Muscle layer of duodenum (tissue), 2 donors: ENCODE measurements around the gene CFL2.

ENCODE experiments used
- H3K27ac ChIP-seq: one replicate; pipeline ENCODE4 v1.7.0; 2013; ENCODE audit warnings: mild to moderate bottlenecking, low read length
- H3K27me3 ChIP-seq: one replicate; pipeline ENCODE4 v1.7.0; 2013; ENCODE audit warnings: low read depth, mild to moderate bottlenecking, control low read depth, low read length
- H3K36me3 ChIP-seq, 2 donors: one replicate each; pipeline ENCODE4 v1.7.0; 2013; ENCODE audit warnings: low read length in 2 of 2, control low read depth in 1 of 2, mild to moderate bottlenecking in 1 of 2; ENCODE audit not compliant: insufficient read depth in 2 of 2, control insufficient read depth in 1 of 2
- H3K4me1 ChIP-seq, 2 donors: one replicate each; pipeline ENCODE4 v1.7.0; 2013; ENCODE audit warnings: low read length in 2 of 2, mild to moderate bottlenecking in 2 of 2, control low read depth in 1 of 2, moderate library complexity in 1 of 2; ENCODE audit not compliant: insufficient read depth in 2 of 2, control insufficient read depth in 1 of 2
- H3K4me3 ChIP-seq, 2 donors: one replicate each; pipeline ENCODE4 v1.7.0; 2013; ENCODE audit warnings: low read length in 2 of 2, low read depth in 1 of 2, mild to moderate bottlenecking in 1 of 2
- H3K9me3 ChIP-seq, 2 donors: one replicate each; pipeline ENCODE4 v1.7.0; 2013; ENCODE audit warnings: low read length in 2 of 2, control low read depth in 1 of 2, mild to moderate bottlenecking in 1 of 2; ENCODE audit not compliant: control insufficient read depth in 1 of 2
- donor health status: healthy.

CFL2 gene

DNA sequence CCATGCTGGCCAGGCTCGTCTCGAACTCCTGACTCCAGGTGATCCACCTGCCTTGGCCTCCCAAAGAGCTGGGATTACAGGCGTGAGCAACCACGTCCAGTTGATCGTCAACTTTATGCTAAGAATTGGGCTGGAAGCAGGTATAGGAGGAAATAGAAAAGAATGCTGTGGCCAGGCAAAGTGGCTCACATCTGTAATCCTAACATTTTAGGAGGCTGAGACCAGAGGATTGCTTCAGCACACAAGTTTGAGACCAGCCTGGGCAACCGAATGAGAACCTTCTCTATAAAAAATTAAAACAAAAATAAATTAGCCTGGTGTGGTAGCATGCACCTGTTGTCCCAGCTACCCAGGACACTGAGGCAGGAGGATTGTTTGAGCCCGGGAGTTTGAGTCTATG lies 47.4 kb downstream of the CFL2 start:
- H3K27me3 ChIP-seq = no peaks in the 10 kb centered on the region
- H3K4me3 ChIP-seq = no peak overlapping the region
- no peaks in the 10 kb centered on the region for H3K36me3 ChIP-seq
- H3K27ac ChIP-seq = no peak overlapping the region
- H3K9me3 ChIP-seq = no peaks in the 10 kb centered on the region
- no peaks in the 10 kb centered on the region for H3K4me1 ChIP-seq

GRCh38 chr14:34665785-34666435 lies 48.5 kb downstream of the CFL2 start:
- H3K27ac ChIP-seq = peak overlapping the region; percentile 5

GRCh38 chr14:34662561-34663088 lies 51.8 kb downstream of the CFL2 start:
- Histone ChIP-seq H3K4me1 (no peaks in the 10 kb centered on the region), H3K9me3 (peaks cover 3 to 6% of the 10 kb centered on the region in 2 donors), H3K36me3 (no peaks in the 10 kb centered on the region), H3K27me3 (no peaks in the 10 kb centered on the region), H3K4me3 (no peak overlapping the region), H3K27ac (no peak overlapping the region)

More at GRCh38 chr14:34665785-34666435, 48.5 kb downstream of the CFL2 start:
- Histone ChIP-seq H3K9me3 (peaks cover under 1% of the 10 kb centered on the region in 2 donors), H3K4me1 (no peaks in the 10 kb centered on the region), H3K36me3 (no peaks in the 10 kb centered on the region), H3K4me3 (no peak overlapping the region), H3K27me3 (no peaks in the 10 kb centered on the region)

- Histone ChIP-seq H3K4me3 (no peak overlapping the region), H3K27ac (no peak overlapping the region), H3K4me1 (no peaks in the 10 kb centered on the region), H3K9me3 (peaks cover 3 to 6% of the 10 kb centered on the region in 2 donors), H3K36me3 (no peaks in the 10 kb centered on the region), H3K27me3 (no peaks in the 10 kb centered on the region)
These were observed 53.6 kb downstream of the CFL2 start for GRCh38 chr14:34660796-34661195.
